NCI-H82 treated with DMSO at 0.1 percent for 48 hours (cell line): ENCODE results near the gene NEBL.

Source experiments
- DNase-seq: peaks from one replicate; lab custom pipeline; 2025; ENCODE audit not compliant: unreplicated experiment; lab: John Stamatoyannopoulos, UW

NEBL gene

DNA sequence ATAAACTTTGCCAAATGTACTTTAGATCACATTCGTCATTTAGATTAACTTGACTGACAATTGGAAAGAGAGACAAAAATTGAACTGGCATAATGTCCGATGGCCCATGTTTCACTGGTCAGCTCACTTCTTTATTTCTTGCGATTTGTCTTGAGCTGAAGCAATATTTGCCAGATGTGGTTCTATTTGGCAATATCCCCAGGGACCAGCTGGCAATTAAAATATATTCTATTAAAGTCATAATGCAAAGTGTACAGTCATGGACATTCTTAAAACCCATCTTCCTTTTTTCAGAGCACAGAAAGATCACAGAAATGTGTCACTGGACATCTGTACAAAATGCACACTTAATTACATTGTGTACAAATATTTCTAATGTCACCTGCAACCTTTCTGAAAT, 26.3 kb downstream of the NEBL start:
- no peak for DNase-seq

DNA sequence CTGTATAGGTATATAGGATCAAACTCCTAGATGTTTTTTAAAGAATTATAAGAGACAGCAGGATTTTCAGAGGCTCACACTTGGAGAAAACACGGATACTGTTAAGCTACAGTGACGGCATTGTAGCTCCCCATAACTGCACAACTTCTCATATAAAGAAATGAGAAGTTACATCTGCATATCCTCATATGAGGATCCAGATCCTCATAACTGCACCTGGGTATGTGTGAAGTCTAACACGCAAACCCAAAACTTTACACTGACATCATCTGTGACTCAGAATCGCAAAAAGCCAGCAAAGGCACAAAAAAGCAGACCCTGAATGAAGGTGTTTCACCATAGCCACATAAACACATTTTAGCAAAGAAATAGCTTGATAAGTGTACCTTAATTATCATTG, 34.1 kb downstream of the NEBL start:
- DNase-seq, result no peak

- peak; percentile 35 for DNase-seq
Measured at GRCh38 chr10:20858292-20859124, 38.6 kb downstream of the NEBL start.

DNA sequence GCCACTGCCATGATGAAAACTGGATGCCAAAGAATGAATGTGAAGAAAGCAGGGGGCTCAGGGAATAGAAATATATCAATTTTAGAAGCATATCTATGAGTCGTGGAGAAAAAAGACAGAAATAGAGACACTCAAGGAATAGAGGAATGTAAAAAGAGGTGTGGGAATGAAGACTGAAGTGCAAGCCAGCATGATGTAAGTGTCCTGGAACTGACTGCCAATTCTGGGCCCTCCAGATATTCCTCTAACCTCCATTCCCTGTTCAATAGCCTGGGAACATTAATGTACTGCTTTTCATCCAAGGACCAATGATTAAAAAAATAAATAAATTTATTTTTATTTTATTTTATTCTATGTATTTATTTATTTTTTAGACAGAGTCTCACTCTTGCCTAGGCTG, 40.6 kb downstream of the NEBL start:
- no peak for DNase-seq

GRCh38 chr10:20855398-20856038, 41.6 kb downstream of the NEBL start:
- DNase-seq, result peak; percentile 7

DNA sequence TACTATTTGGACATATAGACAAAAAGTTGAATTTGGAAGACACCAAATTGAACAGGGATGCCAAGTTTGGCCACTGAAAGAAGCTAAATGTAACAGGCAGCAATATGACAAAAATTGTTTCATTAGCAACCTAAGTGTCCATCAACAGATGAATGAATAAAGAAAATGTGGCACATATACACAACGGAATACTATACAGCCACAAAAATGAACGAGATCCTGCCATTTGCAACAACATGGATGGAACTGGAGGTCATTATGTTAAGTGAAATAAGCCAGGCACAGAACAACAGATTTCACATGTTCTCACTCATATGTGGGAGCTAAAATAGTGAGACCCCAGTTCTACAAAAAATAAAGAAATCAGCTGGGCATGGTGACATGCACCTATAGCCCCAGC, 43.8 kb downstream of the NEBL start:
- no peak for DNase-seq

DNA sequence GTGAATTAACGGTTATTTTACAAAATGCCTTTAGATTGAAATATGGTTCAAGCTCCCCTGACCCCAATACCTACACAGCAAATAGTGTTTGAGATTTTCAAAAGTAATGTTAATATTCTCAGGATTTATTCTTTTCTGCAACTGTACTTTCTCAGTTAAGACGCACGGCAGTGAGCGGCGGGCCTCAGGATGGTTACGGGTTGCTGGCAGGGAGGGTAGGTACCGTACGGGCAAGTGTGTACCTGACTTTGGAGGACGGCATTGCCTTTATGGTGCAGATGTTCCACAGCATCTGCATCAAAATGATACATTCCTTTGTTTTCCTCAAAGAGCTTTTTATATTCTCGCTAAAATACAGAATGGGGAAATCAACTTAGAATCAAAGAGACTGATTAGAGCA, 44.8 kb downstream of the NEBL start:
- DNase-seq, result no peak

GRCh38 chr10:20847512-20847911, 49.6 kb downstream of the NEBL start:
- DNase-seq, result no peak

DNA sequence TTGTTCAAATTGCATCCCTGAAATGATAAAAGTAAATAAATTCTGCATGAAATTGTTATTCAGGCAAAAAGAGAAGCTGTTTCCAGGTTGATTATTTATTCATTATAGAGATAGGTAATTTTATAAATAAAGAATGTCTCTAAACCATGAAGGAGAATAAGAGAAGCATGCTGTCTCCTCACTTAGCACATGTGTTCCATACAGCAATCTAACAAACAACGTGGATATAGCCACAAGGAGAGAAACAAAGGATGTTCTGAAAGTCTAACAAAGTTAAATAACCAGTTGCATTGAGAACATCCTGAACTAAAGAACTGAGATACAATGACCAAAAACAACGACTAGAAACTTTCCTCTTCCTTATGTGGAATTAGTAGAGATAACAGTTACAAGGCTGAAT, 50.8 kb downstream of the NEBL start:
- DNase-seq, result no peak

DNA sequence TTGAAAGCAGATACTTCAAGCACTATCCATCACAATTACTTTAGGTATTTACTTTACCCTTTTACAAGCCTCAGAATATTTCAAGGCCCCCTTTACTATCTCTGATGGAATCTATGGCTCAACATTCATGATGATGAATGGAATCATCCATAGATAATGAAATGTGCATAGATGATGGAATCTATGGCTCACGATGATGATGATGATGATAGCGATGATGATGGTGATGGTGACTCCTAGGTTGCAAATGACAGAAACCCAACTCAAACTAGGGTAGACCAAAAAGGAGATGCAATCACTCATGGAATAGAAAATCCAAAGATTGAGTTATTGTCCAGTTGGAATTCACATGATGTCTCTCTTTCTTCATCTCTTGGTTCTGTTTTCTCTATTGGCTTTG, 55.7 kb downstream of the NEBL start:
- no peak for DNase-seq

DNA sequence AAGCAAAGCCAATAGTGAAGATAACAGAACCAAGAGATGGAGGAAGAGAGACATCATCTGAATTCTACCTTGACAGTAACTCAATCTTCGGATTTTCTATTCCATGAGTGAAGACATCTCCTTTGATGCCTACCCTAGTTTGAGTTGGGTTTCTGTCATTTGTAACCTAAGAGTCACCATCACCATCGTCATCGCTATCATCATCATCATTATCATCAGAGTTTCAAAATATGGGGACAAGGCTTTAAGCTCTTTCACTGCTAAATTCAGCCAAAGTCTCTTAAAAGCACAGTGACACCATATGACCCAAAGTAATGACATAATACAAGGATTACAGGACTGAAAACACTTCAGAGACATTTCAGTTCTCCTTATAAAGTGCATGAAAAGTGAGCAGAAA, 57.2 kb downstream of the NEBL start:
- no peak for DNase-seq

DNA sequence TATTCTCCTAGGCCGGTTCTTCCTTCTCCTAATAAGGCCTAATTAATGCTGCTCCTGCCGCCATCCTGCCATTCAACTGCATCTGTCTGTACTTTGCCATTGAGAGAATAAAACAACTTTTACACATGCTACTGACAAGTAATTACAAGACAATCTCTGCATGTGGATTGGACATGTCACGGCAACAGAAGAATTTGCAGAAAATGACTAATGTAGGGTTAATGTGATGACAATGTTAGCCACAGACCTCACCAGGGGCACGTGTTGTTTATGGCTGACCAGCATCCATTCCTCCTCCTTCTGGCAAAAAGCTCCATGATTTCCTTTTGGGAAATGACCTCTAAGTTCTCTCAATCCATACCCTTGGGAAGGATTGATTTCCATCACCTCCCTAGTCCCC, 58.0 kb downstream of the NEBL start:
- no peak for DNase-seq

DNA sequence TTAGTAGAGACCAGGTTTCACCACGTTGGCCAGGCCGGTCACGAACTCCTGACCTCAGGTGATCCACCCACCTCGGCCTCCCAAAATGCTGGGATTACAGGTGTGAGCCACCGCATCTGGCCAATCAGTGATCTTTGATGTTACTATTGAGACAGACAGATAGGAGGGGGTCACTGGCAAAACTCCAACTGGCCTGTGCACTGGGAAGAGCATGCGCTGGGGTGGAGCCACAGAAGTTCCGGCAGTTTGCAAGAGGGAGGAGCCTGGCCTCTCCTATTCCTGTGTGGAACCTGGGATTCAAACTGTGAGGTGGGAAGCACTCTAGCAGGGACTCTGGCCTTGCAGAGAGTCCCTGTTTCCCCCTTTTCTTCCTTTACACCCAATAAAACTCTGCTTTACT, 60.7 kb downstream of the NEBL start:
- DNase-seq, result no peak

DNA sequence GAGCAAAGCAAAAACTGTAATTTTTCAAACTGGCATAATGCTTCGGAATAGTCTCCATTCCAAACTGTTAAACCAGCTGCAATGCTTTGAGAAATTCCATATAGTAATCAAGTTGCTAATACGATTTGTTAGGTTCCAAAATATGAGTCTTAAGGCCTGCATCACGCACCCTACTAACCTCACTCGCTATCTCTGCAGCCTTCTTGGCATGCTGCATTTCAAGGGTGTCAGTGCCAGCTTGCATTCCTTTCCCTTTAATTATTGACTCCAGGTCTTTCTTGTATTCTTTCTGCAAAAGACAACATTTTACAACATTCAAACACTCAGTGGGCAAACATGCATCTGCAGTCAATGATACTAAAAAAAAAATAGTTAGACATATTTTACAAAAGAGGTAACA, 61.8 kb downstream of the NEBL start:
- DNase-seq, result no peak

- no peak for DNase-seq
Measured at GRCh38 chr10:20834825-20835224, 62.3 kb downstream of the NEBL start.

- no peak for DNase-seq
Measured at GRCh38 chr10:20822825-20823224, 74.3 kb downstream of the NEBL start.

DNA sequence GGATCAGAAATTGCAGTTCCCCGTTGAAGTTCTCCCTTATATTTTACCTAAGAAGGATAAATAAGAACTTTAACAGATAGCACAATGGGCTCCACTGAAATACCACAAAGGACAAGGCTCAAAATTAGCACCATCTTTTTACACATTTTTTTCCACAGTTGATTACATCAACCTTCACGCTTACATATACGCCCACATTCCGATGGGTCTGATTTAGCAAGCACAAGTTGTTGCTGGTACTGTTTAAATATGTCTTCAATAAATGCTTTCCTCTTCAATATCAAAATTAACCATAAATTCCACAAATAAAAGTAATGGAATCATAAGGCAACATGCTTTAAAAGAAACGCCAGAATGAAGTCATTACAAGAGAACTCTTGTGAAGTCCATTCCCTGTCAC, 79.5 kb downstream of the NEBL start:
- no peak for DNase-seq

GRCh38 chr10:20817116-20817515, 80.0 kb downstream of the NEBL start:
- DNase-seq, result no peak

DNA sequence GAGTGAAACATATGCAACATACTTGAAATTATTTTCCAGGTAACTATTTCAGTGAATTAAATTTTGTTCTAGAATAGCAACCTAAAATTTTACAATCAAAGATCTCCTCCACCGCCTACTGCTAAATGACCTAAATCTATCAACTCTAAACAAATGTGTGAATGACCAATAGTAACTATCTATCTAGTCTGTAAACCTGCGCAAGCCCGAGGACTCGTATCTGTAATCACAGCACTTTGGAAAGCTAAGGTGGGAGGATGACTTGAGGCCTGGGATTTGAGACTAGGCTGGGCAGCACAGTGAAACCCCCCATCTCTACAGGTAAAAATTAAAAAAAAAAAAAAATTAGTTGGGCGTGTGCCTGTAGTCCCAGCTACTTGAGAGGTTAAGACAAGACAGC, 83.0 kb downstream of the NEBL start:
- DNase-seq, result no peak

DNA sequence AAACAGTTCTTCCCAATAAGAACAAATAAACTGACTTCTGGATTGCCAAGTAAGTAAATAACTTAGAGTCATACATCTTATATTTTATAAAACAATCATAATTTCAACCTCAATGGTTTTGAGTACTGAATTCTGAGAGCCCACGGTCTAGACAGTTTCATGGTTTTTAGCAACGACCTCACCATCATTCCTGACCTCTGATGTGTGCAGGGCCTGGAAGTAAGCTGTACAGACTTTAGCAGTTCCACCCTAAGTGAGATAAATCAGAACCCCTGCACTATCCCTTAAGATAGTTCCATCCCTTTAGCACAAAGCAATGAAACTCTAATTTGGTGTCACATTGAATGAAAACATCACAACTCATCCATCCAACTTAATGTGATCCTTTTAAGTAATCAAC, 86.0 kb downstream of the NEBL start:
- DNase-seq, result no peak

DNA sequence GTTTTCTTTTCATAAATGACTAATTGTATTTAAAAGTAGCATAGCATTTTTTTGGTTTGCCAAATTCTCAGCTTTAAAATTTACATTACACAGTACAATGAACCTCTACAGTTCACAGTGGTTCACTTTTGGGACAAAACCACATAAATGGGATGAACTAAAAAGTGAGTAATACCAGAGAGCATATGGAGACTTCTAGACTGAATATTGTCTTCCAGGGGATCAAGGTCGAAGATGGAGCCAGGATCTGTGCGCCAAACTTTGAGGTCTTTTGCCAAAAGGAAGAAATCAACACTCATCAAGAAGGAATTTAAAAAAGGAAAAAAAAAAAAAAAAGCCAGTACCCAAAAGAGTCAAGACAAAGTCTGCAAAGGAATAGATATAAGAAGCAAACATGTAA, 87.5 kb downstream of the NEBL start:
- DNase-seq, result no peak

- no peak for DNase-seq
Measured at GRCh38 chr10:20806487-20806886, 90.6 kb downstream of the NEBL start.

DNA sequence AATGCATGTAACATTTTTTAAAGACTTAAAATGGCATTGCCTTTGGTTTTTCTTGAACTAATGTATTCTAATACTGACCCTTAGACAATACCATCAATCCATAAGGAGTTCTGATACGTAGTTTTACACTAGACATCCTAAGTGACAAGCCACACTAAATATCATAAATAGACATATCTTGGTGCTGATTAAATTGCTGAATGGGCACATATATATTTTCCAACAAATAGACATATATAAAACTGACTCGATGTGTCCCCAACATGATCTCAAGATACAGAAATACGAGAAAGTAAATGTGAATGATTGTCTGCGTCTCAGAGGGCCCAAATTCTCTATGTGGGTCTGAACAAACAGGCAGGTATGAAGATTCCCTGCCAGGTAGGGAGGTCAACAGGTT, 99.8 kb downstream of the NEBL start:
- no peak for DNase-seq
